Lung (tissue), 13 donors: ENCODE data around the gene PTPN3. TPM values are rescaled to one million over a fixed set of nuclear protein-coding genes. Genes with fewer than 3 reads are reported as not detected.

ENCODE experiments used
- ATAC-seq: fragments of 200-7000 bp; cut with Tn5 transposase; one replicate; pipeline ENCODE4 v1.9.1; 2020; ENCODE audit warnings: moderate number of reproducible peaks; ENCODE audit not compliant: insufficient read depth, low FRiP score
- DNase-seq, 3 donors: peaks; one replicate each; pipeline ENCODE4 v3.0.0-alpha.2; 2013 to 2017
- H3K27ac ChIP-seq, 2 donors: one replicate each; pipeline ENCODE4 v1.5.1; 2013; ENCODE audit warnings: mild to moderate bottlenecking in 2 of 2, moderate library complexity in 2 of 2, control low read depth in 1 of 2, inconsistent platforms in 1 of 2, low read depth in 1 of 2, low read length in 1 of 2
- H3K27me3 ChIP-seq, 3 donors: one replicate each; pipeline ENCODE4 v1.5.1; 2013; ENCODE audit warnings: low read length in 2 of 3; ENCODE audit not compliant: control insufficient read depth in 3 of 3, insufficient read depth in 3 of 3
- H3K36me3 ChIP-seq, 4 donors: one replicate each; pipeline ENCODE4 v1.5.1; 2013; ENCODE audit warnings: low read length in 4 of 4, mild to moderate bottlenecking in 1 of 4, moderate library complexity in 1 of 4; ENCODE audit not compliant: control insufficient read depth in 4 of 4, insufficient read depth in 4 of 4
- H3K4me1 ChIP-seq, 5 donors: one replicate each; pipeline ENCODE4 v1.5.1; 2013; ENCODE audit warnings: low read length in 5 of 5, mild to moderate bottlenecking in 2 of 5, moderate library complexity in 1 of 5; ENCODE audit not compliant: control insufficient read depth in 5 of 5, insufficient read depth in 5 of 5
- H3K4me3 ChIP-seq: one replicate; pipeline ENCODE4 v1.5.1; 2013; ENCODE audit warnings: mild to moderate bottlenecking, control low read depth, moderate library complexity
- H3K9ac ChIP-seq, 2 donors: one replicate each; pipeline ENCODE4 v1.5.1; 2013; ENCODE audit warnings: low read length in 2 of 2, control low read depth in 1 of 2; ENCODE audit not compliant: insufficient read depth in 1 of 2
- H3K9me3 ChIP-seq, 4 donors: one replicate each; pipeline ENCODE4 v1.5.1; 2013; ENCODE audit warnings: low read length in 3 of 4, mild to moderate bottlenecking in 1 of 4, moderate library complexity in 1 of 4; ENCODE audit not compliant: control insufficient read depth in 4 of 4, insufficient read depth in 3 of 4
- WGBS, 2 donors: extraction: QIAGEN DNeasy Blood & Tissue Kit; methylation state at CpG; one replicate each; pipeline ENCODE4 v1.1.7; 2013; 5-methylcytosine and 5-hydroxymethylcytosine counted together
- polyA plus RNA-seq, 2 donors: library from polyadenylated mRNA; stranded (reverse); fragments of 200-250 nt; gene quantifications; one replicate each; pipeline ENCODE4 v1.2.1, GENCODE V29; 2013
- small RNA-seq: library from RNA; depleted of rRNA; stranded (forward); fragments of <200 nt; gene quantifications from one replicate; pipeline ENCODE3, GENCODE V24; 2014; ENCODE audit warnings: low replicate concordance
- total RNA-seq, 2 donors: library from RNA; depleted of rRNA in 1 of 2; stranded (reverse); fragments of >200 nt in 1 of 2; gene quantifications; one replicate each; pipeline ENCODE4 v1.2.1, GENCODE V29; 2014 to 2021
- TF ChIP-seq, protein P1 (sequence below): IDR thresholded peaks from 2 replicates; pipeline ENCODE4 v1.5.1; 2012; ENCODE audit warnings: mild to moderate bottlenecking; ENCODE audit errors: control extremely low read depth, extremely low read depth
- donor health status: control.
- donor health status: control.
- donor health status: Bipolar disorder and iron deficiency.
- donor health status: healthy.
- donor health status: DM: yes; HTN: yes; CAD: no.

PTPN3 gene
- total and polyA plus RNA-seq, 4 donors = 5.7 to 16.9 (median 11.2) TPM

DNA sequence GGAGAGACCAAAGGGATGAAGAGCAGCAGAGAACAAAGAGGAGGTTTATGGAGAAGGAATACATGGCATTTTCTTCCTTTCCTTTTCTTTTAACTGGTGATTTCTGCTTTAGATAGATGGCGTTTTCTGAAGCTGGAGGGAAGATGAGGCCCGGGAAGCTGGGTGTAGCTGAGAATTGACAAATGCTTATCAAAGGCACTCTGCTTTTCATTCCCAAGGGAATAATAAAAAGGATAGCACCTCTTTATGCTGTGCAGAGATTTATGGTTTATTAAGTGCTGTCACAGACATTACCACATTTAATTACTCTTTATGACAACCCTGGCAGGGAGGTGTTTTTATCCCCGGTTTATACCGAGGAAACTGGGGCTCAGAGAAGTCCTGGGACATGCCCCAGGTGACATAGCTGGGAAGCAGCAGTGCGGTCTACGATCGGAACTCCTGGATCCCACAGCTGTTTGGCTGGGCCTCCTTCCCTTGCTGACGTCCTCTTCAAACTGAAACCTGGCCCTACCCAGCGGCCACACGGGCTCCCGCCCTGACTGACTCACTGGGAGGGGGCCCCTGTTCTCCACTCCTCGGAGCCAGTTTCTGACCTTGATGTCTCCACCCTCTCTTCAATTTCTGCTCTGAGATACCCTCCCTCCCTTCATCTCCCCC lies 169.0 kb downstream of the PTPN3 start:
- DNase-seq (peak; percentile 41 to 55 (median 51)), ATAC-seq (peak; percentile 35)
- H3K9me3 ChIP-seq = no peaks in the 10 kb centered on the region
- WGBS, 2 donors = 38 to 56% methylated on average over 12 of the region's 12 CpGs
- no peaks in the 10 kb centered on the region for H3K36me3 ChIP-seq
- peaks cover 0 to 3% (median 0%) of the 10 kb centered on the region in 3 donors for H3K27me3 ChIP-seq
- H3K27ac ChIP-seq = peak overlapping the region in 1 of 2 donors; percentile 72
- H3K9ac ChIP-seq = peak overlapping the region in 1 of 2 donors; percentile 47
- peaks cover 0 to 27% (median 4%) of the 10 kb centered on the region in 5 donors for H3K4me1 ChIP-seq
- TF ChIP-seq, protein P1, sequence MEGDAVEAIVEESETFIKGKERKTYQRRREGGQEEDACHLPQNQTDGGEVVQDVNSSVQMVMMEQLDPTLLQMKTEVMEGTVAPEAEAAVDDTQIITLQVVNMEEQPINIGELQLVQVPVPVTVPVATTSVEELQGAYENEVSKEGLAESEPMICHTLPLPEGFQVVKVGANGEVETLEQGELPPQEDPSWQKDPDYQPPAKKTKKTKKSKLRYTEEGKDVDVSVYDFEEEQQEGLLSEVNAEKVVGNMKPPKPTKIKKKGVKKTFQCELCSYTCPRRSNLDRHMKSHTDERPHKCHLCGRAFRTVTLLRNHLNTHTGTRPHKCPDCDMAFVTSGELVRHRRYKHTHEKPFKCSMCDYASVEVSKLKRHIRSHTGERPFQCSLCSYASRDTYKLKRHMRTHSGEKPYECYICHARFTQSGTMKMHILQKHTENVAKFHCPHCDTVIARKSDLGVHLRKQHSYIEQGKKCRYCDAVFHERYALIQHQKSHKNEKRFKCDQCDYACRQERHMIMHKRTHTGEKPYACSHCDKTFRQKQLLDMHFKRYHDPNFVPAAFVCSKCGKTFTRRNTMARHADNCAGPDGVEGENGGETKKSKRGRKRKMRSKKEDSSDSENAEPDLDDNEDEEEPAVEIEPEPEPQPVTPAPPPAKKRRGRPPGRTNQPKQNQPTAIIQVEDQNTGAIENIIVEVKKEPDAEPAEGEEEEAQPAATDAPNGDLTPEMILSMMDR = no peak
- H3K4me3 ChIP-seq = no peak overlapping the region

Small RNAs within 50 kb of the gene (small RNA-seq; reads per million reads assigned to genes)
- gene MIR3927 = not detected

Other genes starting within 250 kb of the PTPN3 start
- 10 to 100 TPM; 13.9 to 14.5 TPM for gene EPB41L4B, start 177.2 kb downstream of the PTPN3 start, total RNA-seq
- 10 to 100 TPM in 1 of 2 donors, 1 to 10 TPM in 1; 6.0 to 10.4 TPM for gene EPB41L4B, start 177.2 kb downstream of the PTPN3 start, polyA plus RNA-seq